Astrocyte of the hippocampus (primary cell): ENCODE data around the gene CENPP.
A peak's percentile ranks its signal among the peaks of the same experiment; 100 is the strongest.
"Not testable (repeated sequence)": the region's sequence is repeated elsewhere in the genome, so short reads cannot be mapped to it uniquely, and the experiment has no call there.

Source experiments
- DNase-seq: peaks from one replicate; pipeline ENCODE4 v3.0.0; 2011; ENCODE audit warnings: low read depth, low spot score

CENPP gene

GRCh38 chr9:92613268-92614122, 287.7 kb downstream of the CENPP start:
- DNase-seq: no peak

GRCh38 chr9:92614123-92614510, 288.4 kb downstream of the CENPP start:
- no peak for DNase-seq

- no peak for DNase-seq
Observed at GRCh38 chr9:92614763-92615461, 289.2 kb downstream of the CENPP start.

GRCh38 chr9:92615790-92616189, 290.0 kb downstream of the CENPP start:
- DNase-seq: no peak

- DNase-seq: no peak
Observed at GRCh38 chr9:92616199-92616641, 290.5 kb downstream of the CENPP start.

GRCh38 chr9:92616655-92617111, 290.9 kb downstream of the CENPP start:
- DNase-seq: no peak

GRCh38 chr9:92617195-92617813, 291.6 kb downstream of the CENPP start:
- no peak for DNase-seq

GRCh38 chr9:92617951-92618510, 292.3 kb downstream of the CENPP start:
- no peak for DNase-seq

GRCh38 chr9:92618633-92619225, 293.0 kb downstream of the CENPP start:
- DNase-seq: no peak

GRCh38 chr9:92619601-92620300, 294.0 kb downstream of the CENPP start:
- no peak for DNase-seq

- no peak for DNase-seq
Observed at GRCh38 chr9:92620845-92621244, 295.1 kb downstream of the CENPP start.

- DNase-seq: not testable (repeated sequence)
Observed at GRCh38 chr9:92623936-92624335, 298.2 kb downstream of the CENPP start.

- DNase-seq: no peak
Observed at GRCh38 chr9:92626484-92626883, 300.7 kb downstream of the CENPP start.

GRCh38 chr9:92627651-92628050, 301.9 kb downstream of the CENPP start:
- DNase-seq: no peak

- DNase-seq: no peak
Observed at GRCh38 chr9:92631452-92632343, 305.9 kb downstream of the CENPP start.

- no peak for DNase-seq
Observed at GRCh38 chr9:92632641-92633040, 306.9 kb downstream of the CENPP start.

- no peak for DNase-seq
Observed at GRCh38 chr9:92633614-92634278, 308.0 kb downstream of the CENPP start.

GRCh38 chr9:92634712-92635605, 309.2 kb downstream of the CENPP start:
- peak; percentile 84 for DNase-seq
